Spleen (tissue), 11 donors: Measurements from ENCODE around the gene PAM. TPM values are rescaled to one million over a fixed set of nuclear protein-coding genes. Genes with fewer than 3 reads are reported as not detected.

ENCODE experiments used
- DNase-seq: peaks from one replicate; pipeline ENCODE4 v3.0.0-alpha.2; 2020
- H3K27ac ChIP-seq, 8 donors: fragments of 200-600 bp; sonication (generic) in 7 of 8; 1 replicate in 4 of 8; 2 replicates in 4 of 8; pipeline versions ENCODE4 v1.5.0 to v1.8.0; 2016 to 2021; ENCODE audit warnings: inconsistent platforms in 4 of 8, mild to moderate bottlenecking in 4 of 8, moderate library complexity in 1 of 8
- H3K27me3 ChIP-seq, 7 donors: fragments of 200-600 bp; sonication (generic) in 6 of 7; replicated peaks in 1 of 7; 1 replicate in 4 of 7; 2 replicates in 3 of 7; pipeline versions ENCODE4 v1.5.0 to v1.8.0; 2016 to 2021; ENCODE audit warnings: inconsistent platforms in 3 of 7, mild to moderate bottlenecking in 1 of 7
- H3K36me3 ChIP-seq, 6 donors: fragments of 200-600 bp; sonication (generic) in 5 of 6; 1 replicate in 4 of 6; 2 replicates in 2 of 6; pipeline versions ENCODE4 v1.5.0 to v1.8.0; 2016 to 2021; ENCODE audit warnings: inconsistent platforms in 2 of 6
- H3K4me1 ChIP-seq, 6 donors: fragments of 200-600 bp; sonication (generic) in 5 of 6; 1 replicate in 3 of 6; 2 replicates in 3 of 6; pipeline versions ENCODE4 v1.5.0 to v1.8.0; 2016 to 2021; ENCODE audit warnings: inconsistent platforms in 3 of 6
- H3K4me3 ChIP-seq, 8 donors: fragments of 200-600 bp; sonication (generic) in 7 of 8; 1 replicate in 4 of 8; 2 replicates in 4 of 8; pipeline versions ENCODE4 v1.5.0 to v1.8.0; 2016 to 2021; ENCODE audit warnings: inconsistent platforms in 4 of 8, mild to moderate bottlenecking in 4 of 8, moderate library complexity in 2 of 8
- H3K9me3 ChIP-seq, 8 donors: fragments of 200-600 bp; sonication (generic) in 7 of 8; 1 replicate in 4 of 8; 2 replicates in 4 of 8; pipeline versions ENCODE4 v1.5.0 to v1.8.0; 2016 to 2021; ENCODE audit warnings: inconsistent platforms in 4 of 8
- POLR2A ChIP-seq, 3 donors: fragments of 450-650 bp; IDR thresholded peaks; one replicate each; pipeline ENCODE4 v1.5.1; 2017; ENCODE audit warnings: antibody characterized with exemption in 3 of 3, mild to moderate bottlenecking in 1 of 3
- POLR2AphosphoS5 ChIP-seq, 3 donors: sonication (generic); formaldehyde crosslinking; IDR thresholded peaks; one replicate each; pipeline ENCODE4 v1.5.1; 2017; ENCODE audit warnings: antibody characterized with exemption in 3 of 3
- WGBS, 5 donors: extraction: QIAGEN DNeasy Blood & Tissue Kit in 3 of 5; methylation state at CpG; one replicate each; pipeline versions ENCODE4 v1.1.5 to v1.1.7; 2013 to 2018; 5-methylcytosine and 5-hydroxymethylcytosine counted together
- intact Hi-C: fragments of 100-400 bp; cut with DNase I; formaldehyde crosslinking; loops from one replicate; pipeline ENCODE4 v1.15.0; 2023; ENCODE audit warnings: low total_unique reads
- polyA plus RNA-seq, 3 donors: library from polyadenylated mRNA; stranded (reverse); fragments of 200-250 nt; gene quantifications; one replicate each; pipeline ENCODE4 v1.2.1, GENCODE V29; 2013
- total RNA-seq, 7 donors: library from RNA; depleted of rRNA in 3 of 7; stranded (reverse); fragments of >200 nt in 3 of 7; fragmentation: NEBNext Ultra II Directional in 4 of 7; extraction: Animal tissue kit (Norgen Biotek cat#: 25700) in 4 of 7; gene quantifications; one replicate each; pipeline versions ENCODE4 v1.1.0 to v1.2.1, GENCODE V29; 2016 to 2021
- TF ChIP-seq, protein P1 (sequence below), 11 experiments: fragments of 200-600 bp in 7 of 11; fragments of 450-650 bp in 4 of 11; sonication (generic) in 4 of 11; IDR thresholded peaks in 8 of 11; conservative IDR thresholded peaks in 3 of 11; 1 replicate in 7 of 11; 2 replicates in 4 of 11; pipeline versions ENCODE4 v1.4.0 to v1.8.0; 2016 to 2021; ENCODE audit warnings: antibody characterized with exemption in 11 of 11, inconsistent platforms in 4 of 11, mild to moderate bottlenecking in 1 of 11
- donor health status: healthy with polysubstance abuse.
- donor health status: DM: no; HTN: no; CAD: no; lungs with moderate emphysema.
- donor health status: DM: no; HTN: no; CAD: no.
- donor health status: Bipolar disorder and iron deficiency.
- donor health status: healthy.
- donor health status: DM: no; HTN: no; CAD: no.
- donor health status: DM: yes; HTN: yes; CAD: no.

The PAM gene
- total and polyA plus RNA-seq, 10 donors = 37.4 to 155 (median 110) TPM

DNA sequence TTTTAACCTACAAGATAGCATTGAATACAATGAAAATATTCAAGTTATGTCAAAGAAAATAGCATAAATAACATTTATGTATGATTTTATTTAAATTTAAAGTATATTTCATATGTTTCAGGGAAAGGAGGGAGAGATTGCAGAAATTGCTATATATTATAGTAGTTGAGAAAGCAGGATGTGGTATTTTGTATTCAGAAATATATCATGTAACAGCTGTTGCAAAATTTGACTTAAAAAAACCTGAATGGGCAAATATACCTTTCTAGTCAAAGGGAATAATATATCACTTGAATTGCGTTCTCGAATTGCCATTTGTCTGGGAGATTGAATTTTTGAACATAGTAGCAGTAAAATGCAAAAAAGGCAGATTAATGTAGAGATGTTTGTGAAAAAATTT, 80.6 kb downstream of the PAM start:
- intact Hi-C loops = no loop called here
- 38 to 55% (median 47%) methylated on average over 2 of the region's 2 CpGs for WGBS, 5 donors

DNA sequence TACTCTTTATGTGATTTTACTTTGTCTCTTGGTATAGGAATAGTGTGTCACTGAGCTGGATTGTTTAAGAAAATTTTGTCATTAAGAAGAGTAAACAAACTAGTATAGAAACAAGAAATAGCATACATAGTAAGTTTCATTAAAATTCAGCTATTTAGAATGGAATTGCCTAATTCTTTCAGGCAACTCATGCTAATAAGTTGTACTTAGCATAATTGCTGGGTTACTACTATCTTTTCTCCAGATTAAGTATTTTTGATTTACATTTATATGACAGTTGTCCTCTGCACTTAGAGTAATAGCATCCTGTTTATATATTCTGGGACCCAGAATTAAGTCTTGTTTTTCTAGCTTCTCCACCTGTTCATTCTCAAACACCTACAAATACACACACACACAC, 85.9 kb downstream of the PAM start:
- TF ChIP-seq, protein P1, sequence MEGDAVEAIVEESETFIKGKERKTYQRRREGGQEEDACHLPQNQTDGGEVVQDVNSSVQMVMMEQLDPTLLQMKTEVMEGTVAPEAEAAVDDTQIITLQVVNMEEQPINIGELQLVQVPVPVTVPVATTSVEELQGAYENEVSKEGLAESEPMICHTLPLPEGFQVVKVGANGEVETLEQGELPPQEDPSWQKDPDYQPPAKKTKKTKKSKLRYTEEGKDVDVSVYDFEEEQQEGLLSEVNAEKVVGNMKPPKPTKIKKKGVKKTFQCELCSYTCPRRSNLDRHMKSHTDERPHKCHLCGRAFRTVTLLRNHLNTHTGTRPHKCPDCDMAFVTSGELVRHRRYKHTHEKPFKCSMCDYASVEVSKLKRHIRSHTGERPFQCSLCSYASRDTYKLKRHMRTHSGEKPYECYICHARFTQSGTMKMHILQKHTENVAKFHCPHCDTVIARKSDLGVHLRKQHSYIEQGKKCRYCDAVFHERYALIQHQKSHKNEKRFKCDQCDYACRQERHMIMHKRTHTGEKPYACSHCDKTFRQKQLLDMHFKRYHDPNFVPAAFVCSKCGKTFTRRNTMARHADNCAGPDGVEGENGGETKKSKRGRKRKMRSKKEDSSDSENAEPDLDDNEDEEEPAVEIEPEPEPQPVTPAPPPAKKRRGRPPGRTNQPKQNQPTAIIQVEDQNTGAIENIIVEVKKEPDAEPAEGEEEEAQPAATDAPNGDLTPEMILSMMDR (IDR thresholded peaks at IDR 0.05 in 8 of 11, conservative IDR thresholded peaks at IDR 0.05 in 3 of 11) = no peak
- TF ChIP-seq POLR2AphosphoS5 (IDR thresholded peaks at IDR 0.05) (no peak), POLR2A (IDR thresholded peaks at IDR 0.05) (no peak)
- DNase-seq = no peak
- Histone ChIP-seq H3K4me1 (peaks cover 0 to 15% (median 6%) of the 10 kb centered on the region in 6 donors), H3K36me3 (no peaks in the 10 kb centered on the region), H3K4me3 (no peak overlapping the region), H3K9me3 (no peaks in the 10 kb centered on the region), H3K27ac (no peak overlapping the region), H3K27me3 (no peaks in the 10 kb centered on the region)
- intact Hi-C loops = no loop called here

More for the DNA sequence above, 80.6 kb downstream of the PAM start:
- Histone ChIP-seq H3K27me3 (no peaks in the 10 kb centered on the region), H3K36me3 (no peaks in the 10 kb centered on the region), H3K4me1 (peaks cover 0 to 41% (median 9%) of the 10 kb centered on the region in 6 donors), H3K4me3 (no peak overlapping the region), H3K27ac (peak overlapping the region in 2 of 8 donors; percentile 13 to 19), H3K9me3 (no peaks in the 10 kb centered on the region)
- no peak for DNase-seq
- TF ChIP-seq POLR2A (IDR thresholded peaks at IDR 0.05) (no peak), POLR2AphosphoS5 (IDR thresholded peaks at IDR 0.05) (no peak)

DNA sequence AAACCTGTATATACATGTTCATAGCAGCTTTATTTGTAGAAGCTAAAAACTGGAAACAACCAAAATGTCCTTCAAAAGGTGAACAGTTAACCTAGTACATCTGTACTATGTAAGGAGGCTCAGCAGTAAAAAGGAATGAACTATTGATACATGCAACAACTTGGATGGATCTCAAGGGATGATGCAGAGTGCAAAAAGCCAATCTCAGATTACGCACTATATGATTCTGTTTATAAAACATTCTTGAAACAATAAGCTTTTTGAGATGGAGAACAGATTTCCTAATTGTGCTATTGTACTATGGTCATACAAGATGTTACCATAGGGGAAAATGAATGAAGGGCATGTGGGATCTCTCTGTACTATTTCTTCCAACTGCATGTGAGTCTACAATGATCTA, 88.9 kb downstream of the PAM start:
- H3K4me3 ChIP-seq = no peak overlapping the region
- no peaks in the 10 kb centered on the region for H3K9me3 ChIP-seq
- WGBS, 5 donors = 89 to 100% (median 97%) methylated on average over 1 of the region's 1 CpG
- no peaks in the 10 kb centered on the region for H3K27me3 ChIP-seq
- intact Hi-C loops = no loop called here
- no peak overlapping the region for H3K27ac ChIP-seq
- DNase-seq = no peak
- H3K36me3 ChIP-seq = no peaks in the 10 kb centered on the region
- H3K4me1 ChIP-seq = no peaks in the 10 kb centered on the region
- TF ChIP-seq POLR2AphosphoS5 (IDR thresholded peaks at IDR 0.05) (no peak), POLR2A (IDR thresholded peaks at IDR 0.05) (no peak)
- TF ChIP-seq, protein P1 (IDR thresholded peaks at IDR 0.05 in 8 of 11, conservative IDR thresholded peaks at IDR 0.05 in 3 of 11) = no peak

DNA sequence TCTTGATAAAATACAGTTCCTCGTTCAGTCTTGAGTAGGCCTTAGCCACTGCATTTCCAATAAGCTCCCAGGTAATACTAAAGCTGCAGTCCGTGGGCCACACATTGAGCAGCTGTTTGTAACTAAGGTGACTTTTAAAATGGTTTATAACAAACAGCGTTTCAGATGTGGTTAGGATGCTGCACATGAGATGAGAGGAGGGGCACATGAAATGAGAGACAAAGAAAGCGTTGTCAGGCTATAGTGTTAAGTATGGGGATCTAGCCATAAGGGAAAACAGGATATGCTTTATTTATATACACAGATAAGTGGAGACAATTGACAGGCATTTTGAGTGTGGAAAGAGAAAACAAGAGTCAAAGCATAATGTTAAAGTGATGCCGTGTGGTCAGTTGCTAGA, 89.9 kb downstream of the PAM start:
- Histone ChIP-seq H3K36me3 (no peaks in the 10 kb centered on the region), H3K27ac (no peak overlapping the region), H3K4me3 (no peak overlapping the region), H3K4me1 (no peaks in the 10 kb centered on the region), H3K9me3 (no peaks in the 10 kb centered on the region), H3K27me3 (no peaks in the 10 kb centered on the region)
- intact Hi-C loops = no loop called here
- 58 to 81% (median 79%) methylated on average over 5 of the region's 5 CpGs for WGBS, 5 donors
- DNase-seq = no peak
- TF ChIP-seq, protein P1 (IDR thresholded peaks at IDR 0.05 in 8 of 11, conservative IDR thresholded peaks at IDR 0.05 in 3 of 11) = no peak
- TF ChIP-seq POLR2AphosphoS5 (IDR thresholded peaks at IDR 0.05) = no peak
- no peak for TF ChIP-seq POLR2A (IDR thresholded peaks at IDR 0.05)

DNA sequence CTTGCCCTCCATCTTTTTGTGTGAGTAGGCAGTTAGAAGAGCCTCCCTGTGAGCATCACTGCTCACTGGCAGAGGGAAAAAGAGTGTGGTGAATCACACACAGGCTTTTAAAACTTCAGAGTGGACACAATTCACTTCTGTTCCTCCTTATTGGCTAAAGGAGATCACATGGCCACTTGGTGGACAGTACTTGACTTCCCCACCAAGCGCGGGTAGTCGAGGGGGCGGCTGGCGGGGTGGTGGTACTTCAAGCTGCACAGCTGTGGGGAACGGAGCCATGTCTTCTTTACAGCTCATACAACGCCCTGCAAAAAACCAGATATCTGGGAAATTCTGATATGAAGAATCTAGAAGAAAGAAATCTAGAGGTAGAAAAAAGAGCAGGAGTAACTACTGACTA, 95.4 kb downstream of the PAM start:
- Histone ChIP-seq H3K4me1 (peaks cover 0 to 11% (median 0%) of the 10 kb centered on the region in 6 donors), H3K4me3 (no peak overlapping the region), H3K27ac (no peak overlapping the region), H3K36me3 (no peaks in the 10 kb centered on the region), H3K27me3 (no peaks in the 10 kb centered on the region), H3K9me3 (no peaks in the 10 kb centered on the region)
- TF ChIP-seq, protein P1 (IDR thresholded peaks at IDR 0.05 in 8 of 11, conservative IDR thresholded peaks at IDR 0.05 in 3 of 11) = no peak
- no peak for TF ChIP-seq POLR2A (IDR thresholded peaks at IDR 0.05)
- no peak for TF ChIP-seq POLR2AphosphoS5 (IDR thresholded peaks at IDR 0.05)
- 97 to 99% (median 98%) methylated on average over 7 of the region's 7 CpGs for WGBS, 5 donors
- intact Hi-C loops = no loop called here
- DNase-seq = peak; percentile 58
